Activated T-cell treated with anti-CD3 and anti-CD28 coated beads, Interleukin-2, amount 50 U/mL, for 24 hours (primary cell): ENCODE data around the gene TNP2.
A peak's percentile ranks its signal among the peaks of the same experiment; 100 is the strongest.
"Not testable (repeated sequence)": the region's sequence is repeated elsewhere in the genome, so short reads cannot be mapped to it uniquely, and the experiment has no call there.

Experiments
- DNase-seq: peaks from one replicate; pipeline ENCODE4 v3.0.0-alpha.2; 2020
- H3K27ac Mint-ChIP-seq: 2 replicates; pipeline ENCODE4 v1.8.0; 2020; ENCODE audit warnings: mild to moderate bottlenecking, mixed read lengths
- H3K27me3 Mint-ChIP-seq: 2 replicates; pipeline ENCODE4 v1.8.0; 2020; ENCODE audit warnings: mixed read lengths
- H3K36me3 Mint-ChIP-seq: 2 replicates; pipeline ENCODE4 v1.8.0; 2020; ENCODE audit warnings: low read depth, mixed read lengths
- H3K4me1 Mint-ChIP-seq: 2 replicates; pipeline ENCODE4 v1.8.0; 2020; ENCODE audit warnings: low read depth, mixed read lengths
- H3K4me3 Mint-ChIP-seq: 2 replicates; pipeline ENCODE4 v1.8.0; 2020; ENCODE audit warnings: mild to moderate bottlenecking, moderate library complexity, mixed read lengths
- H3K9me3 Mint-ChIP-seq: 2 replicates; pipeline ENCODE4 v1.8.0; 2020; ENCODE audit warnings: mixed read lengths

The TNP2 gene

GRCh38 chr16:11292076-11292748, 23.1 kb upstream of the TNP2 start:
- Mint-ChIP-seq H3K9me3 (no peaks in the 10 kb centered on the region), H3K36me3 (no peaks in the 10 kb centered on the region), H3K27ac (no peak overlapping the region), H3K27me3 (peaks cover 5% of the 10 kb centered on the region), H3K4me1 (peaks cover 23% of the 10 kb centered on the region), H3K4me3 (no peak overlapping the region)
- no peak for DNase-seq

- no peaks in the 10 kb centered on the region for H3K36me3 Mint-ChIP-seq
- DNase-seq, result no peak
- peaks cover 5% of the 10 kb centered on the region for H3K27me3 Mint-ChIP-seq
- no peak overlapping the region for H3K27ac Mint-ChIP-seq
- H3K4me1 Mint-ChIP-seq, result peaks cover 22% of the 10 kb centered on the region
- no peak overlapping the region for H3K4me3 Mint-ChIP-seq
- no peaks in the 10 kb centered on the region for H3K9me3 Mint-ChIP-seq
Observed at GRCh38 chr16:11291091-11291703, 22.1 kb upstream of the TNP2 start.

GRCh38 chr16:11290102-11290893, 21.2 kb upstream of the TNP2 start:
- Mint-ChIP-seq H3K27me3 (peaks cover 5% of the 10 kb centered on the region), H3K27ac (no peak overlapping the region), H3K36me3 (no peaks in the 10 kb centered on the region), H3K4me3 (no peak overlapping the region), H3K9me3 (no peaks in the 10 kb centered on the region), H3K4me1 (peaks cover 31% of the 10 kb centered on the region)
- DNase-seq, result no peak

- not testable (repeated sequence) for H3K9me3 Mint-ChIP-seq, H3K36me3 Mint-ChIP-seq, H3K27ac Mint-ChIP-seq, H3K27me3 Mint-ChIP-seq, DNase-seq, H3K4me3 Mint-ChIP-seq
- peaks cover 28% of the 10 kb centered on the region for H3K4me1 Mint-ChIP-seq
Observed at GRCh38 chr16:11289696-11290095, 20.6 kb upstream of the TNP2 start.

- peaks cover 25% of the 10 kb centered on the region for H3K4me1 Mint-ChIP-seq
- H3K9me3 Mint-ChIP-seq, result no peaks in the 10 kb centered on the region
- H3K27ac Mint-ChIP-seq, result no peak overlapping the region
- no peak for DNase-seq
- H3K36me3 Mint-ChIP-seq, result no peaks in the 10 kb centered on the region
- H3K27me3 Mint-ChIP-seq, result peaks cover 5% of the 10 kb centered on the region
- H3K4me3 Mint-ChIP-seq, result no peak overlapping the region
Observed at GRCh38 chr16:11289202-11289601, 20.1 kb upstream of the TNP2 start.

GRCh38 chr16:11285842-11286241, 16.7 kb upstream of the TNP2 start:
- Mint-ChIP-seq H3K4me1 (peaks cover 24% of the 10 kb centered on the region), H3K27ac (peak overlapping the region; percentile 73), H3K36me3 (no peaks in the 10 kb centered on the region), H3K4me3 (no peak overlapping the region), H3K9me3 (no peaks in the 10 kb centered on the region), H3K27me3 (peaks cover 2% of the 10 kb centered on the region)
- DNase-seq, result no peak

- DNase-seq, result no peak
- Mint-ChIP-seq H3K4me1 (peaks cover 24% of the 10 kb centered on the region), H3K27me3 (no peaks in the 10 kb centered on the region), H3K9me3 (no peaks in the 10 kb centered on the region), H3K27ac (no peak overlapping the region), H3K36me3 (no peaks in the 10 kb centered on the region), H3K4me3 (no peak overlapping the region)
Observed at GRCh38 chr16:11283820-11284248, 14.7 kb upstream of the TNP2 start.

- no peak within 1 kb of the TSS for H3K4me3 Mint-ChIP-seq
- DNase-seq, result no peak
- peaks cover 10% of the 10 kb centered on the region for H3K4me1 Mint-ChIP-seq
- no peaks in the 10 kb centered on the region for H3K36me3 Mint-ChIP-seq
- H3K27me3 Mint-ChIP-seq, result no peaks in the 10 kb centered on the region
- H3K27ac Mint-ChIP-seq, result no peak within 1 kb of the TSS
- H3K9me3 Mint-ChIP-seq, result no peaks in the 10 kb centered on the region
Observed at GRCh38 chr16:11280616-11281522, 11.7 kb upstream of the TNP2 start, which contains the start of gene PRM1. TSS of gene PRM1 (minus strand) at chr16:11281330. CDS start at chr16:11281238, 92 bp downstream.

- H3K27me3 Mint-ChIP-seq, result no peaks in the 10 kb centered on the region
- peaks cover 2% of the 10 kb centered on the region for H3K4me1 Mint-ChIP-seq
- no peaks in the 10 kb centered on the region for H3K9me3 Mint-ChIP-seq
- no peak overlapping the region for H3K27ac Mint-ChIP-seq
- DNase-seq, result no peak
- H3K4me3 Mint-ChIP-seq, result no peak overlapping the region
- no peaks in the 10 kb centered on the region for H3K36me3 Mint-ChIP-seq
Observed at GRCh38 chr16:11278681-11279628, 9.8 kb upstream of the TNP2 start.

- H3K4me3 Mint-ChIP-seq, result no peak overlapping the region
- H3K27me3 Mint-ChIP-seq, result no peaks in the 10 kb centered on the region
- no peak overlapping the region for H3K27ac Mint-ChIP-seq
- H3K4me1 Mint-ChIP-seq, result peaks cover 2% of the 10 kb centered on the region
- no peak for DNase-seq
- H3K36me3 Mint-ChIP-seq, result no peaks in the 10 kb centered on the region
- H3K9me3 Mint-ChIP-seq, result no peaks in the 10 kb centered on the region
Observed at GRCh38 chr16:11277607-11278337, 8.6 kb upstream of the TNP2 start.

- no peak overlapping the region for H3K4me3 Mint-ChIP-seq
- no peaks in the 10 kb centered on the region for H3K9me3 Mint-ChIP-seq
- H3K4me1 Mint-ChIP-seq, result peaks cover 1% of the 10 kb centered on the region
- no peaks in the 10 kb centered on the region for H3K36me3 Mint-ChIP-seq
- H3K27ac Mint-ChIP-seq, result no peak overlapping the region
- H3K27me3 Mint-ChIP-seq, result no peaks in the 10 kb centered on the region
- no peak for DNase-seq
Observed at GRCh38 chr16:11276896-11277593, 7.9 kb upstream of the TNP2 start.

GRCh38 chr16:11276143-11276895, 7.2 kb upstream of the TNP2 start, which contains the start of gene PRM2:
TSS of gene PRM2 (minus strand) at chr16:11276480. CDS start at chr16:11276370, 110 bp downstream.
- H3K4me1 Mint-ChIP-seq, result no peaks in the 10 kb centered on the region
- H3K36me3 Mint-ChIP-seq, result no peaks in the 10 kb centered on the region
- H3K9me3 Mint-ChIP-seq, result no peaks in the 10 kb centered on the region
- no peak within 1 kb of the TSS for H3K27ac Mint-ChIP-seq
- no peaks in the 10 kb centered on the region for H3K27me3 Mint-ChIP-seq
- DNase-seq, result no peak
- H3K4me3 Mint-ChIP-seq, result no peak within 1 kb of the TSS
